Left lung (tissue), 10 donors: ENCODE results near the gene BARX2. TPM values are rescaled to one million over a fixed set of nuclear protein-coding genes. Genes with fewer than 3 reads are reported as not detected.
A peak's percentile ranks its signal among the peaks of the same experiment; 100 is the strongest.

Experiments used
- ATAC-seq: fragments of 200-7000 bp; cut with Tn5 transposase; one replicate; pipeline ENCODE4 v1.9.1; 2020; ENCODE audit warnings: moderate library complexity
- DNase-seq, 4 donors: peaks; one replicate each; pipeline ENCODE4 v3.0.0-alpha.2; 2013 to 2020
- H3K27ac ChIP-seq, 2 donors: fragments of 200-600 bp; sonication (generic) in 1 of 2; one replicate each; pipeline versions ENCODE4 v1.5.0 to v1.8.0; 2020 to 2021
- H3K27me3 ChIP-seq, 2 donors: fragments of 200-600 bp; sonication (generic) in 1 of 2; one replicate each; pipeline versions ENCODE4 v1.5.0 to v1.8.0; 2020 to 2021
- H3K36me3 ChIP-seq, 2 donors: fragments of 200-600 bp; sonication (generic) in 1 of 2; one replicate each; pipeline versions ENCODE4 v1.5.0 to v1.8.0; 2020 to 2021
- H3K4me1 ChIP-seq, 2 donors: fragments of 200-600 bp; one replicate each; pipeline ENCODE4 v1.8.0; 2021
- H3K4me3 ChIP-seq, 2 donors: fragments of 200-600 bp; sonication (generic) in 1 of 2; one replicate each; pipeline versions ENCODE4 v1.5.0 to v1.8.0; 2020 to 2021; ENCODE audit warnings: mild to moderate bottlenecking in 1 of 2
- H3K9me3 ChIP-seq, 2 donors: fragments of 200-600 bp; sonication (generic) in 1 of 2; one replicate each; pipeline versions ENCODE4 v1.5.0 to v1.8.0; 2020 to 2021
- intact Hi-C, 2 donors: fragments of 100-400 bp; cut with DNase I; formaldehyde crosslinking; loops; one replicate each; pipeline versions ENCODE4 v1.11.2 to v1.14.2; 2022
- polyA plus RNA-seq, 6 donors: library from polyadenylated mRNA; unstranded; fragments of 120-200 nt; gene quantifications; one replicate each; pipeline ENCODE4 v1.2.1, GENCODE V29; 2013; ENCODE audit not compliant: insufficient read length in 6 of 6
- total RNA-seq, 2 donors: library from RNA; stranded (reverse); fragmentation: NEBNext Ultra II Directional; extraction: Animal tissue kit (Norgen Biotek cat#: 25700); gene quantifications; one replicate each; pipeline ENCODE4 v1.2.1, GENCODE V29; 2021
- TF ChIP-seq, protein P1 (sequence below), 2 donors: fragments of 200-600 bp; sonication (generic) in 1 of 2; IDR thresholded peaks; one replicate each; pipeline versions ENCODE4 v1.5.0 to v1.8.0; 2021; ENCODE audit warnings: antibody characterized with exemption in 2 of 2
- donor health status: DM: no; HTN: yes; CAD: no.
- donor health status: DM: no; HTN: no; CAD: no.

The BARX2 gene
- total and polyA plus RNA-seq, 8 donors, result 0.10 to 0.51 (median 0.26) TPM

DNA sequence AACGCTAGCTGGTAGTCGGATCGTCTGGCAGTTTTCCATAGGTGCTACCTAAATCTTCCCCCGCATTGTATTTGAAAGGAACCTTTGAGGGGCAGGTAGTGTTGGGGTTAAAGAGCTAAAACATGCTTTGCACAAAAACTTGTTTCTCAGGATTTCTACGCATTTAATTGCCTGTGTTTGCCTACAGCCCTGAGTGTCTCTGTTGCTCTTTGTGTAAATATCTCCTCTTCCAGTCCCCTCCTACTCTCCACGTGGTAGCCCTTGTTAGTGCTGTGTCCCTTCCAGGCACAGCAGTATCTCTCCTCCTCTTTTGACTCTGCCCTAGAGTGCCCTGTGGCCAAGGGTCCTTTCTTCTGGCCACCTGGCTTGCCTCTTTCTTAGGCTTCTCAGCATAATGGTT, 81.7 kb downstream of the BARX2 start:
- Histone ChIP-seq H3K36me3 (no peaks in the 10 kb centered on the region), H3K27me3 (no peaks in the 10 kb centered on the region), H3K4me3 (no peak overlapping the region), H3K4me1 (no peaks in the 10 kb centered on the region), H3K27ac (no peak overlapping the region), H3K9me3 (no peaks in the 10 kb centered on the region)
- intact Hi-C loops, result no loop called here
- ATAC-seq, result peak; percentile 89
- TF ChIP-seq, protein P1, sequence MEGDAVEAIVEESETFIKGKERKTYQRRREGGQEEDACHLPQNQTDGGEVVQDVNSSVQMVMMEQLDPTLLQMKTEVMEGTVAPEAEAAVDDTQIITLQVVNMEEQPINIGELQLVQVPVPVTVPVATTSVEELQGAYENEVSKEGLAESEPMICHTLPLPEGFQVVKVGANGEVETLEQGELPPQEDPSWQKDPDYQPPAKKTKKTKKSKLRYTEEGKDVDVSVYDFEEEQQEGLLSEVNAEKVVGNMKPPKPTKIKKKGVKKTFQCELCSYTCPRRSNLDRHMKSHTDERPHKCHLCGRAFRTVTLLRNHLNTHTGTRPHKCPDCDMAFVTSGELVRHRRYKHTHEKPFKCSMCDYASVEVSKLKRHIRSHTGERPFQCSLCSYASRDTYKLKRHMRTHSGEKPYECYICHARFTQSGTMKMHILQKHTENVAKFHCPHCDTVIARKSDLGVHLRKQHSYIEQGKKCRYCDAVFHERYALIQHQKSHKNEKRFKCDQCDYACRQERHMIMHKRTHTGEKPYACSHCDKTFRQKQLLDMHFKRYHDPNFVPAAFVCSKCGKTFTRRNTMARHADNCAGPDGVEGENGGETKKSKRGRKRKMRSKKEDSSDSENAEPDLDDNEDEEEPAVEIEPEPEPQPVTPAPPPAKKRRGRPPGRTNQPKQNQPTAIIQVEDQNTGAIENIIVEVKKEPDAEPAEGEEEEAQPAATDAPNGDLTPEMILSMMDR (IDR thresholded peaks at IDR 0.05), result no peak
- peak in 2 of 4 donors; percentile 52 to 67 for DNase-seq

DNA sequence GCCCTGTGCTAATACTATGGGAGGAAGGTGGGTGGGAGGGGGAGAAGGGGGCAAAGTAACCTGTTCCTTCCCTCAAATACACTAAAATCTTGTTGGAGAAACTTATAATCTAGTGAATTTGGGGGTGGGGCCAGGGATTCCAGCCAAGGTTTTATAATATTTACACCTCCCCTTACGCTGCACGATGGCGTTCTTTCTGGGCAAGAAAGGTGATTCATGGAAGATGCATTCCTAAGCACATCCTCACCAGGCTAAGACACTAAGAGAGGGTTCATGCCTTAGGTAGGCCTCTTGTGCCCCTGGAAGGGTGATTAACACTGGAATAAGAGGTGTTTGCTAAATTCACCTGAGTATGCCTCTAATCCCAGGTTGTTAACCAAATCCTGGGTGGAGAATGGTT, 82.6 kb downstream of the BARX2 start:
- Histone ChIP-seq H3K9me3 (no peaks in the 10 kb centered on the region), H3K27ac (no peak overlapping the region), H3K4me3 (no peak overlapping the region), H3K4me1 (no peaks in the 10 kb centered on the region), H3K36me3 (no peaks in the 10 kb centered on the region), H3K27me3 (no peaks in the 10 kb centered on the region)
- DNase-seq (no peak), ATAC-seq (peak; percentile 12)
- TF ChIP-seq, protein P1 (IDR thresholded peaks at IDR 0.05), result no peak
- intact Hi-C loops, result no loop called here

DNA sequence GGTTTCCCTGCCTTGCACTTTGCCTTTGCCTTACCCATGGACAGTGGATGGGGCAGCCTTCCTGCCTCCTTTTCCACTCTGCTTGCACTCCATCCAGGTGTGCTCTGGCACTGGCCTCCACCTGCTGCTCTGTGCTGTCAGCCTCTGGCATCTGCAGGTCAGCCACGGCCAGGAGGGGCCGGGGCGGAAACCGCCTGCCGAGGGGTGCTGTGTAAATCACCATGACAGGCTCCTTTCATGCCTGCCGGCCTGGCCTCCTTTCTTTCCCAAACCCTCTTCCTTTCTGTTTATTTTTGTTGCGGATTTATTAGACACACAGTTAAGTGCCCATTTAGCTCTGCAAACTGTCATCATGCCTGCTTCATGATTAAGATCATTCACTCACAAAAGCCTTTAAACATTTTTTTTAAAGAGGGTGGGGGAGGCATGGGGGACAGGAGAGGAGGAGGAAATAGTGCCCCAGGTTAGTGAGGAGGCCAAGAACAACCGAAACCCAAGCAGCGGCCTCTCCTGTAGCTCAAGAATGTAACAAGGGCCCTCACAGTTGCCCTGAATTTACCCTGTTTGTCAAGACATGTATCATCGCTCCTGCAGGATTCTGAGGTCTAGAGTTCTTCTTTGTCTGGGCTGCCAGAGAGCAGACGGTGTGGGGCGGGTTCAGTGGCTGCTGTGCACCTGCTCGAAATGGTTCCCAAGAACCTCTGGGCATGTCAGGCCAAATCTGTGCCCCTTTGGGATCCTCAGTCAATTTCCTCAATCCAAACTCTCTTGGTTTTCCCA, 83.3 kb downstream of the BARX2 start:
- Histone ChIP-seq H3K36me3 (no peaks in the 10 kb centered on the region), H3K4me3 (no peak overlapping the region), H3K27me3 (no peaks in the 10 kb centered on the region), H3K27ac (no peak overlapping the region), H3K9me3 (no peaks in the 10 kb centered on the region), H3K4me1 (no peaks in the 10 kb centered on the region)
- intact Hi-C loops, result no loop called here
- no peak for DNase-seq
- ATAC-seq, result peak; percentile 50
- TF ChIP-seq, protein P1 (IDR thresholded peaks at IDR 0.05), result no peak

DNA sequence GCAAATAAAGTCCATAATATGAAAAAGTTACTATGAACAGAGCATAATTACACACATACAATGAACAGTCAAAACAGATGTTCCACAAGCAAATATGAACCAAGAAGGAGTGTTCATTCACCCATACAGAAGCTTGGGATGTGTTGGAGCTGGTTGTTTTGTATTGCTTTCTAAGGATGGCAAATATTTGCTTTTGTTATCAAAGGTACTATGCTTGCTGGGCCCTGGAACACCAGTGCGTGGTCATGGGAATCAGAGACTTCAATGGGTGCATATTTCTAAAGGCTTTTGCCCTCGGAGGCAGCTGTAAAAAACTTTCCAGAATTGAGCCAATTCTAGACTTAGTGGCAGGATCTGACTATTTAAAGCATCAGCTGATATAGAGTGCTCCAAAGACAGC, 85.1 kb downstream of the BARX2 start:
- Histone ChIP-seq H3K27me3 (no peaks in the 10 kb centered on the region), H3K4me1 (no peaks in the 10 kb centered on the region), H3K27ac (no peak overlapping the region), H3K9me3 (no peaks in the 10 kb centered on the region), H3K4me3 (no peak overlapping the region), H3K36me3 (no peaks in the 10 kb centered on the region)
- no peak for DNase-seq
- intact Hi-C loops, result no loop called here
- TF ChIP-seq, protein P1 (IDR thresholded peaks at IDR 0.05), result no peak
- ATAC-seq, result peak; percentile 33

DNA sequence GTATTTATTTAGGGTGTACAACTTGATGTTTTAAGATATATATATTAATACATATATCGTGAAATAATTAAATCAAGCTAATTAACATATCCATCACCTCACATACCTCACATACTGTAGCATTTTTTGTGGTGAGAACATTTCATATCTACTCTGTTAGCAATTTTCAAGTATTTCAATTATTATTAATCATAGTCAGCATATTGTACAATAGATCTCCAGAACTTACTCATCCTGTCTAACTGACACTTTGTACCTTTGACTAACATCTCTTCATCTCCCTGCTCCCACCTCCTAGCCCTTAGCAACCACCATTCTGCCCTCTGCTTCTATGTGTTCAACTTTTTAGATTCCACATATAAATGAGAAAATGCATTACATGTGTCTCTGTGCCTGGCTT, 108.4 kb downstream of the BARX2 start:
- Histone ChIP-seq H3K27me3 (no peaks in the 10 kb centered on the region), H3K4me1 (no peaks in the 10 kb centered on the region), H3K4me3 (no peak overlapping the region), H3K27ac (no peak overlapping the region), H3K36me3 (no peaks in the 10 kb centered on the region), H3K9me3 (no peaks in the 10 kb centered on the region)
- no peak for DNase-seq
- intact Hi-C loops, result no loop called here
- ATAC-seq, result no peak
- TF ChIP-seq, protein P1 (IDR thresholded peaks at IDR 0.05), result no peak
